ENCODE measurements around the gene GPX4. TPM values are rescaled to one million over a fixed set of nuclear protein-coding genes. Genes with fewer than 3 reads are reported as not detected.

The GPX4 gene
- total and polyA plus RNA-seq, 9 of the 15 experiments (the other 6 are each of a cell fraction or from before 2014, with no cell fraction given), result 61.4 to 661 (median 349) TPM

- TF ChIP-seq ZBTB12 (CRISPR knock-in tag; IDR thresholded peaks at IDR 0.05) (no peak), CTBP1 (IDR thresholded peaks at IDR 0.05; ENCODE audit: borderline replicate concordance) (0 out of 2 replicates have a peak, but pooled peaks have one; percentile 16), SP1 (CRISPR knock-in tag; IDR thresholded peaks at IDR 0.05) (peak; percentile 99), MIER1 (IDR thresholded peaks at IDR 0.05; ENCODE audit: low read depth) (no peak), FOXP1 (CRISPR knock-in tag; IDR thresholded peaks at IDR 0.05) (0 out of 2 replicates have a peak, but pooled peaks have one; percentile 9), ATF7 (IDR thresholded peaks at IDR 0.05) (no peak; the same call in 1 of the 2 replicates), TFAP4 (CRISPR knock-in tag; IDR thresholded peaks at IDR 0.05; ENCODE audit: borderline replicate concordance) (peak; percentile 100), RHOXF2B (CRISPR knock-in tag; conservative IDR thresholded peaks at IDR 0.05) (no peak), PPARD (CRISPR knock-in tag; IDR thresholded peaks at IDR 0.05) (no peak), PML (IDR thresholded peaks at IDR 0.05; ENCODE audit: low read length) (no peak; the same call in 1 of the 2 replicates), STAT5B (CRISPR knock-in tag; IDR thresholded peaks at IDR 0.05) (no peak), TBL1XR1 (IDR thresholded peaks at IDR 0.05; ENCODE audit: low read length in 2 of 2) (no peak), MCM2 (IDR thresholded peaks at IDR 0.05; ENCODE audit: low read depth) (no peak), HNRNPK (IDR thresholded peaks at IDR 0.05; ENCODE audit: low read depth, low read length, poor library complexity, severe bottlenecking) (peak; percentile 97), RERE (CRISPR knock-in tag; IDR thresholded peaks at IDR 0.05; ENCODE audit: borderline replicate concordance) (no peak), FOS (IDR thresholded peaks at IDR 0.05; ENCODE audit: extremely low read depth, insufficient read length) (no peak), GATAD2B (IDR thresholded peaks at IDR 0.05; ENCODE audit: borderline replicate concordance) (peak; percentile 30; the same call in 1 of the 2 replicates), DIDO1 (tag; IDR thresholded peaks at IDR 0.05; ENCODE audit: low read depth) (no peak), SOX6 (IDR thresholded peaks at IDR 0.05) (no peak), SETDB1 (IDR thresholded peaks at IDR 0.05; ENCODE audit: low read length) (no peak), HNRNPUL1 (IDR thresholded peaks at IDR 0.05; ENCODE audit: low read length) (no peak)
These were observed 9.5 kb downstream of the GPX4 start (continued) for GRCh38 chr19:1113030-1113985.
